SK-N-SH treated with all-trans-retinoic acid at 6 μM for 48 hours (cell line): ENCODE results near the gene QSER1.

Source experiments
- ATAC-seq: fragments of 200-7000 bp; cut with Tn5 transposase; 3 replicates; pipeline ENCODE4 v1.9.1; 2020; ENCODE audit warnings: mild to moderate bottlenecking, moderate library complexity
- ARNTL ChIP-seq: fragments of 450-650 bp; formaldehyde crosslinking; IDR thresholded peaks from 2 replicates; pipeline ENCODE4 v1.5.0; 2020; ENCODE audit warnings: low read depth, mild to moderate bottlenecking, moderate library complexity, borderline replicate concordance
- CREB5 ChIP-seq: fragments of 250-450 bp; sonication (Bioruptor Pico); IDR thresholded peaks from 2 replicates; pipeline ENCODE4 v1.5.1; 2020; ENCODE audit warnings: low read depth, mild to moderate bottlenecking, moderate library complexity
- CSRNP3 ChIP-seq: fragments of 250-450 bp; sonication (Bioruptor Pico); IDR thresholded peaks from 2 replicates; pipeline ENCODE4 v1.5.1; 2021; ENCODE audit warnings: mild to moderate bottlenecking, moderate library complexity
- ESRRG ChIP-seq: fragments of 250-450 bp; sonication (Bioruptor Pico); IDR thresholded peaks from 2 replicates; pipeline ENCODE4 v1.6.1; 2021; ENCODE audit warnings: mild to moderate bottlenecking
- GLIS3 ChIP-seq: fragments of 250-450 bp; sonication (Bioruptor Pico); IDR thresholded peaks from 2 replicates; pipeline ENCODE4 v1.5.0; 2020; ENCODE audit warnings: mild to moderate bottlenecking, moderate library complexity
- OSR1 ChIP-seq: fragments of 250-450 bp; sonication (Bioruptor Pico); IDR thresholded peaks from 2 replicates; pipeline ENCODE4 v1.8.0; 2022; ENCODE audit warnings: moderate library complexity, mild to moderate bottlenecking, inconsistent platforms
- PATZ1 ChIP-seq: fragments of 250-450 bp; sonication (Bioruptor Pico); IDR thresholded peaks from 2 replicates; pipeline ENCODE4 v1.8.0; 2020; ENCODE audit warnings: mild to moderate bottlenecking, moderate library complexity, borderline replicate concordance
- POU6F1 ChIP-seq: fragments of 250-450 bp; sonication (Bioruptor Pico); IDR thresholded peaks from 2 replicates; pipeline ENCODE4 v1.8.0; 2021; ENCODE audit warnings: low read depth, mild to moderate bottlenecking, moderate library complexity, borderline replicate concordance
- PPARA ChIP-seq: fragments of 250-450 bp; sonication (Bioruptor Pico); IDR thresholded peaks from 2 replicates; pipeline ENCODE4 v1.5.0; 2020; ENCODE audit warnings: mild to moderate bottlenecking, borderline replicate concordance
- RARB ChIP-seq: fragments of 250-450 bp; sonication (Bioruptor Pico); IDR thresholded peaks from 2 replicates; pipeline ENCODE4 v1.8.0; 2021; ENCODE audit warnings: mild to moderate bottlenecking, moderate library complexity
- SNAI2 ChIP-seq: fragments of 250-450 bp; sonication (Bioruptor Pico); IDR thresholded peaks from 2 replicates; pipeline ENCODE4 v1.5.0; 2020; ENCODE audit warnings: mild to moderate bottlenecking, moderate library complexity
- TCF4 ChIP-seq: fragments of 250-450 bp; sonication (Bioruptor Pico); IDR thresholded peaks from 2 replicates; pipeline ENCODE4 v1.8.0; 2021; ENCODE audit warnings: mild to moderate bottlenecking, moderate library complexity, borderline replicate concordance
- TSHZ2 ChIP-seq: fragments of 250-450 bp; sonication (Bioruptor Pico); IDR thresholded peaks from 2 replicates; pipeline ENCODE4 v1.5.0; 2020; ENCODE audit warnings: mild to moderate bottlenecking, moderate library complexity
- ZC3H10 ChIP-seq: fragments of 250-450 bp; sonication (Bioruptor Pico); IDR thresholded peaks from 2 replicates; pipeline ENCODE4 v1.5.1; 2021; ENCODE audit warnings: mild to moderate bottlenecking, moderate library complexity
- ZFP3 ChIP-seq: fragments of 250-450 bp; sonication (Bioruptor Pico); IDR thresholded peaks from 2 replicates; pipeline ENCODE4 v1.5.0; 2020; ENCODE audit warnings: mild to moderate bottlenecking, moderate library complexity
- ZNF565 ChIP-seq: fragments of 450-650 bp; formaldehyde crosslinking; conservative IDR thresholded peaks from 2 replicates; pipeline ENCODE4 v1.5.0; 2020; ENCODE audit warnings: low read depth, mild to moderate bottlenecking, moderate library complexity
- ZNF70 ChIP-seq: fragments of 450-650 bp; formaldehyde crosslinking; IDR thresholded peaks from 2 replicates; pipeline ENCODE4 v1.5.0; 2020; ENCODE audit warnings: mild to moderate bottlenecking, moderate library complexity

Gene QSER1

GRCh38 chr11:32939046-32939445, 46.4 kb downstream of the QSER1 start:
- no peak for ATAC-seq

GRCh38 chr11:32939866-32940265, 47.3 kb downstream of the QSER1 start:
- no peak for ATAC-seq
- TF ChIP-seq RARB (CRISPR knock-in tag) (no peak), OSR1 (CRISPR knock-in tag) (no peak), CREB5 (CRISPR knock-in tag) (no peak), SNAI2 (no peak), PPARA (CRISPR knock-in tag) (no peak), ZNF70 (CRISPR knock-in tag) (no peak), POU6F1 (CRISPR knock-in tag) (no peak), TCF4 (CRISPR knock-in tag) (no peak), ZFP3 (CRISPR knock-in tag) (no peak)

More at GRCh38 chr11:32939046-32939445, 46.4 kb downstream of the QSER1 start:
- TF ChIP-seq ZNF565 (CRISPR knock-in tag) (no peak), PATZ1 (no peak)

- ATAC-seq, result no peak
- TF ChIP-seq POU6F1 (CRISPR knock-in tag), result no peak
- TF ChIP-seq ARNTL (CRISPR knock-in tag), result no peak
- TF ChIP-seq ZFP3 (CRISPR knock-in tag), result no peak
- no peak for TF ChIP-seq ESRRG (CRISPR knock-in tag)
- TF ChIP-seq GLIS3 (CRISPR knock-in tag), result no peak
- TF ChIP-seq TCF4 (CRISPR knock-in tag), result no peak
- TF ChIP-seq PPARA (CRISPR knock-in tag), result no peak
- no peak for TF ChIP-seq ZC3H10 (CRISPR knock-in tag)
- no peak for TF ChIP-seq CREB5 (CRISPR knock-in tag)
- no peak for TF ChIP-seq CSRNP3
- no peak for TF ChIP-seq ZNF70 (CRISPR knock-in tag)
- no peak for TF ChIP-seq TSHZ2 (CRISPR knock-in tag)
- TF ChIP-seq, all 23 proteins: peak for 0
Measured at GRCh38 chr11:32940865-32941264, 48.3 kb downstream of the QSER1 start.
